Body of pancreas (tissue), 4 donors: ENCODE results near the gene CNIH4.

Experiments
- CTCF ChIP-seq, 7 experiments: fragments of 450-650 bp in 4 of 7; fragments of 200-600 bp in 3 of 7; sonication (generic) in 3 of 7; IDR thresholded peaks; one replicate each; pipeline ENCODE4 v1.5.1; 2016 to 2019; ENCODE audit warnings: antibody characterized with exemption in 7 of 7
- POLR2A ChIP-seq, 3 donors: fragments of 450-650 bp; IDR thresholded peaks; one replicate each; pipeline ENCODE4 v1.6.1; 2016; ENCODE audit warnings: antibody characterized with exemption in 3 of 3, mild to moderate bottlenecking in 2 of 3

DNA sequence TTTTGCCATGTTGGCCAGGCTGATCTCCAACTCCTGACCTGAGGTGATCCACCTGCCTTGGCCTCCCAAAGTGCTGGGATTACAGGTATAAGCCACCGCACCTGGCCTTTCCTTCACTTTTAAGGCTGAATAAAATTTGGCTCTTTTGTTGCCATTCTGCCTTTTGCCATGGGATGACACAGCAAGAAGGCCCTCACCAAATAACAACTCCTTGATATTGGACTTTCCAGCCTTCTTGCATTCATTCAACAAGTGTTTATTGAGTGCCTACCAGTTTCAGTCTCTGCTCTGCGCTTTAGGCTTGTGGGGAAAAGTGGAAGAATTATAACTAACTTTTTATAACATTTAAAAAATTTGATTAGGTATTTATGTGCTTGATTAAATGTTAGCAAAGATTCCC lies 24.9 kb upstream of the CNIH4 start:
- TF ChIP-seq CTCF (IDR thresholded peaks at IDR 0.05) (no peak), POLR2A (IDR thresholded peaks at IDR 0.05) (no peak)
